HepG2 (cell line): ENCODE data around the gene POLA2. TPM values are rescaled to one million over a fixed set of nuclear protein-coding genes. Genes with fewer than 3 reads are reported as not detected.

ENCODE experiments used
- ATAC-seq: fragments of 200-7000 bp; cut with Tn5 transposase; 3 replicates; pipeline ENCODE4 v1.9.1; 2020; ENCODE audit warnings: mild to moderate bottlenecking, moderate library complexity
- BruUV-seq: library from RNA; stranded (reverse); fragments of 400-500 nt; replicated peaks from 2 replicates; lab custom pipeline; 2021; lab: Mats Ljungman, UMichigan
- CTCF ChIA-PET: fragments of 300-600 bp; formaldehyde crosslinking; extraction: SDS; loops from one replicate; lab custom pipeline; 2021; ENCODE audit warnings: low total read pairs, inconsistent platforms, low intra/inter-chr PET ratio; lab: Yijun Ruan, JAX
- POLR2A ChIA-PET: fragments of 350-600 bp; sonication (Branson Sonifier 250); formaldehyde crosslinking; loops from one replicate; lab custom pipeline; 2020; ENCODE audit warnings: antibody characterized with exemption, inconsistent platforms; lab: Yijun Ruan, JAX
- DNase-seq: peaks from one replicate; pipeline ENCODE4 v3.0.0-alpha.2; 2015; ENCODE audit warnings: low spot score
- FAIRE-seq: peaks from 3 replicates; lab custom pipeline; 2011; peaks lifted over from hg19 to GRCh38; lab: Jason Lieb, UNC
- H2AFZ ChIP-seq: one replicate; pipeline ENCODE4 v1.6.1; 2011; ENCODE audit warnings: low read length, inconsistent platforms
- H3K27ac ChIP-seq: fragments of 300-600 bp; 3 replicates; pipeline ENCODE4 v1.8.0; 2011; ENCODE audit warnings: mixed run types, mild to moderate bottlenecking, mixed read lengths, low read length, inconsistent platforms; ENCODE audit not compliant: insufficient read depth; ENCODE audit errors: extremely low read length
- H3K27me3 ChIP-seq, 2 experiments: fragments of 200-600 bp in 1 of 2; 2 replicates in 1 of 2; 3 replicates in 1 of 2; pipeline versions ENCODE4 v1.6.0 to v1.8.0; 2011; ENCODE audit warnings: low read length in 2 of 2, mild to moderate bottlenecking in 2 of 2, moderate library complexity in 2 of 2, inconsistent platforms in 1 of 2; ENCODE audit not compliant: insufficient read depth in 2 of 2, control insufficient read depth in 1 of 2
- H3K36me3 ChIP-seq, 2 experiments: fragments of 200-600 bp in 1 of 2; replicated peaks in 1 of 2; 2 replicates in 1 of 2; 3 replicates in 1 of 2; pipeline versions ENCODE4 v1.5.1 to v1.8.0; 2011; ENCODE audit warnings: low read length in 2 of 2, inconsistent platforms in 1 of 2; ENCODE audit not compliant: insufficient read depth in 2 of 2, control insufficient read depth in 1 of 2
- H3K4me1 ChIP-seq: 2 replicates; pipeline ENCODE4 v1.5.1; 2012; ENCODE audit warnings: low read length, inconsistent platforms; ENCODE audit not compliant: insufficient read depth
- H3K4me2 ChIP-seq: 2 replicates; pipeline ENCODE4 v1.6.0; 2011; ENCODE audit warnings: low read depth, low read length, inconsistent platforms
- H3K4me3 ChIP-seq, 3 experiments: fragments of 200-600 bp in 1 of 3; sonication (generic), shearing (Covaris generic) in 1 of 3; replicated peaks in 1 of 3; 2 replicates each; pipeline ENCODE4 v1.5.1; 2011 to 2016; ENCODE audit warnings: low read length in 3 of 3, inconsistent platforms in 2 of 3, low read depth in 2 of 3, mild to moderate bottlenecking in 2 of 3, control low read depth in 1 of 3, mixed read lengths in 1 of 3; ENCODE audit not compliant: insufficient read depth in 1 of 3
- H3K79me2 ChIP-seq: one replicate; pipeline ENCODE4 v1.6.1; 2011; ENCODE audit warnings: low read length, inconsistent platforms; ENCODE audit not compliant: insufficient read depth
- H3K9ac ChIP-seq: 2 replicates; pipeline ENCODE4 v1.6.0; 2011; ENCODE audit warnings: mild to moderate bottlenecking, low read depth, low read length, inconsistent platforms; ENCODE audit not compliant: insufficient read depth
- H3K9me3 ChIP-seq: 2 replicates; pipeline ENCODE4 v1.5.1; 2012; ENCODE audit warnings: mild to moderate bottlenecking, low read length
- H4K20me1 ChIP-seq: 2 replicates; pipeline ENCODE4 v1.6.0; 2011; ENCODE audit warnings: inconsistent platforms, mild to moderate bottlenecking, low read length, moderate library complexity; ENCODE audit not compliant: insufficient read depth
- CENPT ChIP-seq: sonication (generic); formaldehyde crosslinking; IDR thresholded peaks from 2 replicates; pipeline ENCODE4 v1.8.0; 2022; ENCODE audit warnings: low read depth, mild to moderate bottlenecking, moderate library complexity, missing genetic modification reagents
- FOSL2 ChIP-seq: sonication (generic); formaldehyde crosslinking; IDR thresholded peaks from 2 replicates; pipeline ENCODE4 v1.4.0; 2020; ENCODE audit warnings: missing genetic modification reagents
- HCFC1 ChIP-seq: fragments of 150-350 bp; IDR thresholded peaks from 2 replicates; pipeline ENCODE4 v1.6.1; 2014; ENCODE audit warnings: low read depth, low read length
- KLF15 ChIP-seq: sonication (generic); formaldehyde crosslinking; IDR thresholded peaks from 2 replicates; pipeline ENCODE4 v1.8.1; 2023; ENCODE audit warnings: borderline replicate concordance, mild to moderate bottlenecking, inconsistent platforms, missing genetic modification reagents, mixed read lengths
- NBN ChIP-seq: fragments of 450-650 bp; conservative IDR thresholded peaks from 2 replicates; pipeline ENCODE4 v1.6.1; 2017
- SKI ChIP-seq: fragments of 450-650 bp; IDR thresholded peaks from one replicate; pipeline ENCODE4 v1.6.1; 2018; ENCODE audit warnings: mild to moderate bottlenecking; ENCODE audit not compliant: partially characterized antibody
- ZEB1 ChIP-seq: IDR thresholded peaks from 2 replicates; pipeline ENCODE4 v1.6.1; 2012; ENCODE audit warnings: mild to moderate bottlenecking, low read depth, inconsistent platforms; ENCODE audit not compliant: insufficient replicate concordance
- ZNF354B ChIP-seq: sonication (generic); formaldehyde crosslinking; IDR thresholded peaks from 2 replicates; pipeline ENCODE4 v1.8.0; 2022; ENCODE audit warnings: mild to moderate bottlenecking, missing genetic modification reagents
- ZNF451 ChIP-seq: sonication (generic); formaldehyde crosslinking; IDR thresholded peaks from 2 replicates; pipeline ENCODE4 v1.5.0; 2020; ENCODE audit warnings: mild to moderate bottlenecking, missing genetic modification reagents
- ZNF460 ChIP-seq: sonication (generic); formaldehyde crosslinking; IDR thresholded peaks from 2 replicates; pipeline ENCODE4 v1.5.1; 2020; ENCODE audit warnings: missing genetic modification reagents, mild to moderate bottlenecking, borderline replicate concordance
- ZNF570 ChIP-seq: sonication (generic); formaldehyde crosslinking; IDR thresholded peaks from 2 replicates; pipeline ENCODE4 v1.4.0; 2020; ENCODE audit warnings: mild to moderate bottlenecking, missing genetic modification reagents, borderline replicate concordance
- ZNF878 ChIP-seq: sonication (generic); formaldehyde crosslinking; IDR thresholded peaks from 2 replicates; pipeline ENCODE4 v1.8.1; 2023; ENCODE audit warnings: mild to moderate bottlenecking, missing genetic modification reagents, moderate library complexity
- WGBS: methylation state at CpG from one replicate; pipeline ENCODE4 v1.1.6; 2017; ENCODE audit warnings: low lambda C conversion rate; 5-methylcytosine and 5-hydroxymethylcytosine counted together
- in situ Hi-C: cut with HindIII; loops from 2 replicates; pipeline ENCODE4 v1.10.0; 2017; ENCODE audit warnings: low pct_unique_long_range_greater_than_20kb; ENCODE audit not compliant: extremely low pct_ligation_motif_present
- intact Hi-C: fragments of 100-400 bp; cut with micrococcal nuclease; formaldehyde crosslinking; loops from one replicate; pipeline ENCODE4 v1.10.0; 2022; ENCODE audit not compliant: unreplicated experiment
- polyA plus RNA-seq, 8 experiments: library from polyadenylated mRNA; depleted of rRNA in 3 of 8; stranded (reverse) in 7 of 8; unstranded in 1 of 8; fragments of >200 nt; fragmentation: Illumina TruSeq in 4 of 8; extraction: Trizol in 4 of 8; gene quantifications; 2 replicates each; pipeline versions ENCODE4 v1.2.1 to v1.2.3, GENCODE V29; 2011 to 2016; ENCODE audit warnings: low read depth in 4 of 8, missing spikeins in 1 of 8, mixed read lengths in 1 of 8; ENCODE audit not compliant: insufficient read depth in 1 of 8
- total RNA-seq, 5 experiments: library from RNA; depleted of rRNA; stranded (reverse); fragments of >200 nt; fragmentation: Illumina TruSeq; extraction: Trizol; gene quantifications; 2 replicates each; pipeline ENCODE4 v1.2.3, GENCODE V29; 2016; ENCODE audit warnings: low read depth in 1 of 5
- TF ChIP-seq, protein P1 (sequence below): sonication (generic); formaldehyde crosslinking; conservative IDR thresholded peaks from 2 replicates; pipeline ENCODE4 v1.4.0; 2020; ENCODE audit warnings: missing genetic modification reagents

The POLA2 gene
- total and polyA plus RNA-seq, 2 of the 13 experiments (the other 11 are each of a cell fraction or from before 2014, with no cell fraction given), result 9.7 to 15.6 TPM

DNA sequence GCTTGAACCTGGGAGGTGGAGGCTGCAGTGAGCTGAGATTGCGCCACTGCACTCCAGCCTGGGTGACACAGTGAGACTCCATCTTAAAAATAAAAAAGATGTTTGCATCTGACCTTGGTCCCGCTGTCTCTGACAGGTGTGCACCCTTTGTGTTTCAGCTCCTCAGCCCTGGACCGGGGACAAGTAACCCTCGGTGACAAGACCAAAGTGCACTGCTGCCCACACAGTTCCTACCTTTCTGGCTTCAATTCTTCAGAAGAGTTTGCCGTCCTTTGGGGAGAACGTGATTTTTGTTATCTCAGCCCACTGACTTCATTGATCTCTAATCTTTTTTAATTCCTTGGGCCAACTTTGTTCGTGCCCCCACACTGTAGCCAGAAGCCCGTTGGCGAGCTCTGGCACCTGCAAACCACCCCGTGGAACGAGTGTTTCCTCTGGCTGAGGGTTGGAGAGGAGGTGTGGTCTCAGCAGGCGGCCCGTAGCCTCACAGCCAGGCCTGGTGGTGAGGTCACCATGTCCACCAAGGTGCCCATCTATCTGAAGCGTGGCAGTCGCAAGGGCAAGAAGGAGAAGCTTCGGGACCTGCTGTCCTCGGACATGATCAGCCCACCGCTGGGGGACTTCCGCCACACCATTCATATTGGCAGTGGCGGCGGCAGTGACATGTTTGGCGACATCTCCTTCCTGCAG lies 58.8 kb downstream of the POLA2 start:
- H3K79me2 ChIP-seq, result peaks cover 29% of the 10 kb centered on the region
- intact Hi-C loops, result no loop called here
- no peak overlapping the region for H3K9ac ChIP-seq
- no peak overlapping the region for H3K27ac ChIP-seq
- FAIRE-seq (no peak), ATAC-seq (no peak), DNase-seq (no peak)
- 90% methylated on average over 17 of the region's 22 CpGs for whole genome bisulfite sequencing
- H3K36me3 ChIP-seq, result peaks cover 7 to 24% of the 10 kb centered on the region in 2 experiments; a peak in 3 of 5 replicates
- H3K9me3 ChIP-seq, result no peaks in the 10 kb centered on the region
- H4K20me1 ChIP-seq, result peaks cover 20% of the 10 kb centered on the region; the same call in 1 of the 2 replicates
- no peaks in the 10 kb centered on the region for H3K27me3 ChIP-seq
- TF ChIP-seq ZNF878 (no peak), ZNF570 (CRISPR knock-in tag) (no peak), ZNF451 (no peak), CENPT (CRISPR knock-in tag) (no peak), ZEB1 (no peak), ZNF354B (CRISPR knock-in tag) (no peak), KLF15 (no peak), ZNF460 (no peak), HCFC1 (no peak), SKI (no peak), NBN (no peak), FOSL2 (CRISPR knock-in tag) (no peak)
- TF ChIP-seq, protein P1, sequence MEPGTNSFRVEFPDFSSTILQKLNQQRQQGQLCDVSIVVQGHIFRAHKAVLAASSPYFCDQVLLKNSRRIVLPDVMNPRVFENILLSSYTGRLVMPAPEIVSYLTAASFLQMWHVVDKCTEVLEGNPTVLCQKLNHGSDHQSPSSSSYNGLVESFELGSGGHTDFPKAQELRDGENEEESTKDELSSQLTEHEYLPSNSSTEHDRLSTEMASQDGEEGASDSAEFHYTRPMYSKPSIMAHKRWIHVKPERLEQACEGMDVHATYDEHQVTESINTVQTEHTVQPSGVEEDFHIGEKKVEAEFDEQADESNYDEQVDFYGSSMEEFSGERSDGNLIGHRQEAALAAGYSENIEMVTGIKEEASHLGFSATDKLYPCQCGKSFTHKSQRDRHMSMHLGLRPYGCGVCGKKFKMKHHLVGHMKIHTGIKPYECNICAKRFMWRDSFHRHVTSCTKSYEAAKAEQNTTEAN (CRISPR knock-in tag), result no peak
- peaks cover 26% of the 10 kb centered on the region for H3K4me1 ChIP-seq
- H2AFZ ChIP-seq, result no peak overlapping the region
- H3K4me3 ChIP-seq, result no peak overlapping the region
- in situ Hi-C loops, result no loop called here
- no TSS peak for BruUV-seq
- ChIA-PET CTCF (no interaction called here), POLR2A (interaction anchor here (1.3 kb wide), 1 partner anchor 10 kb away, joined by 3 read pairs; no protein-coding TSS in a partner anchor)
- H3K4me2 ChIP-seq, result no peak overlapping the region
